Measurements from ENCODE around the gene CCDC200. TPM values are rescaled to one million over a fixed set of nuclear protein-coding genes. Genes with fewer than 3 reads are reported as not detected.

The CCDC200 gene
- total RNA-seq, 1 experiment from 2014 or later, result not detected

- no peak for TF ChIP-seq CTCF (IDR thresholded peaks at IDR 0.05 in 2 of 3, conservative IDR thresholded peaks at IDR 0.05 in 1 of 3; ENCODE audit: borderline replicate concordance in 1 of 3, insufficient read depth in 1 of 3, low read depth in 2 of 3, low read length in 2 of 3)
- no peak for TF ChIP-seq ZBTB33 (IDR thresholded peaks at IDR 0.05; ENCODE audit: extremely low read depth, insufficient replicate concordance, low read length)
- no peak for TF ChIP-seq JUND (IDR thresholded peaks at IDR 0.05)
- TF ChIP-seq EZH2 (IDR thresholded peaks at IDR 0.05), result no peak
Observed at GRCh38 chr17:43215341-43215740, 13.1 kb downstream of the CCDC200 start (continued).

GRCh38 chr17:43213545-43213944, 14.9 kb downstream of the CCDC200 start:
- Histone ChIP-seq H2AFZ (ENCODE audit: low read depth, low read length, poor library complexity, severe bottlenecking) (no peak overlapping the region), H3K4me2 (ENCODE audit: low read length) (no peak overlapping the region), H3K4me3 (replicated peaks in 1 of 2; ENCODE audit: low read depth in 1 of 2, low read length in 2 of 2) (no peak overlapping the region), H3K27ac (ENCODE audit: low read depth, low read length) (no peak overlapping the region), H3K9me3 (ENCODE audit: control insufficient read depth in 1 of 2, insufficient read depth in 1 of 2, low read depth in 1 of 2, low read length in 2 of 2) (no peaks in the 10 kb centered on the region), H3K36me3 (ENCODE audit: control insufficient read depth in 1 of 2, insufficient read depth in 2 of 2, low read length in 2 of 2) (no peaks in the 10 kb centered on the region), H3K4me1 (ENCODE audit: control insufficient read depth in 1 of 2, insufficient read depth in 2 of 2, low read length in 2 of 2) (peaks cover 6 to 19% of the 10 kb centered on the region in 2 experiments; a peak in 2 of 4 replicates), H3K9me2 (ENCODE audit: insufficient read depth) (no peaks in the 10 kb centered on the region), H4K20me1 (ENCODE audit: insufficient read depth) (no peaks in the 10 kb centered on the region), H3K27me3 (ENCODE audit: insufficient read depth, low read length) (no peaks in the 10 kb centered on the region), H3K9ac (ENCODE audit: low read length) (no peak overlapping the region), H3K79me2 (ENCODE audit: insufficient read depth, low read length) (no peaks in the 10 kb centered on the region)
- POLR2A ChIA-PET, result interaction anchor here (1.0 to 4.0 kb wide), 2 partner anchors 42 to 103 kb away, joined by 3 to 33 read pairs; no protein-coding TSS in a partner anchor
- CTCF ChIA-PET, result no interaction called here
- no peak for ATAC-seq
- intact Hi-C loops (cut with micrococcal nuclease), result no loop called here
- BruUV-seq (replicated peaks), result no TSS peak
- RAD21 ChIA-PET (ENCODE audit: low non-redundant PET in 1 of 2, low total read pairs in 2 of 2, uncharacterized antibody in 2 of 2, unreplicated experiment in 2 of 2), result interaction anchor here in 1 of 2 experiments (0.6 kb wide), 1 partner anchor 249 kb away, joined by 3 read pairs; no protein-coding TSS in a partner anchor
- TF ChIP-seq FOSL1 (IDR thresholded peaks at IDR 0.05; ENCODE audit: low read depth), result no peak
- TF ChIP-seq CBX3 (IDR thresholded peaks at IDR 0.05; ENCODE audit: low read depth), result no peak
- TF ChIP-seq ZNF274 (IDR thresholded peaks at IDR 0.05; ENCODE audit: low read depth, low read length), result no peak
- TF ChIP-seq JUND (IDR thresholded peaks at IDR 0.05), result no peak
- TF ChIP-seq CTCF (IDR thresholded peaks at IDR 0.05 in 2 of 3, conservative IDR thresholded peaks at IDR 0.05 in 1 of 3; ENCODE audit: borderline replicate concordance in 1 of 3, insufficient read depth in 1 of 3, low read depth in 2 of 3, low read length in 2 of 3), result no peak
- no peak for TF ChIP-seq ELF1 (IDR thresholded peaks at IDR 0.05; ENCODE audit: borderline replicate concordance, low read depth)
- no peak for TF ChIP-seq SIN3A (IDR thresholded peaks at IDR 0.05; ENCODE audit: low read depth)
- no peak for TF ChIP-seq EZH2 (IDR thresholded peaks at IDR 0.05)
- TF ChIP-seq YY1 (IDR thresholded peaks at IDR 0.05; ENCODE audit: extremely low read depth, insufficient replicate concordance, low read depth, low read length), result no peak
- TF ChIP-seq TCF7L2 (IDR thresholded peaks at IDR 0.05; ENCODE audit: borderline replicate concordance, extremely low read depth, insufficient read depth, insufficient read length), result no peak
- no peak for DNase-seq (ENCODE audit: low read depth, low spot score)
